HCT116 (cell line): ENCODE results near the gene NUF2. TPM values are rescaled to one million over a fixed set of nuclear protein-coding genes. Genes with fewer than 3 reads are reported as not detected.

ENCODE experiments used
- ATAC-seq: fragments of 200-7000 bp; cut with Tn5 transposase; 2 replicates; pipeline ENCODE4 v1.9.1; 2020; ENCODE audit warnings: mild to moderate bottlenecking, moderate library complexity
- BruUV-seq: library from RNA; stranded (reverse); fragments of 400-500 nt; replicated peaks from 2 replicates; lab custom pipeline; 2021; lab: Mats Ljungman, UMichigan
- CTCF ChIA-PET: fragments of 300-600 bp; sonication (Branson Sonifier 250); formaldehyde crosslinking; loops from one replicate; lab custom pipeline; 2021; ENCODE audit warnings: antibody characterized with exemption; lab: Charles Lee
- POLR2A ChIA-PET: fragments of 300-600, 350-600 bp; sonication (Branson Sonifier 250); formaldehyde crosslinking; loops from one replicate; lab custom pipeline; 2021; ENCODE audit warnings: antibody characterized with exemption; lab: Charles Lee
- RAD21 ChIA-PET, 2 experiments: fragments of 300-600 bp; sonication (Branson Sonifier 250); formaldehyde crosslinking; loops; one replicate each; lab custom pipeline; 2023; ENCODE audit warnings: low total read pairs in 2 of 2; ENCODE audit not compliant: uncharacterized antibody in 2 of 2, unreplicated experiment in 2 of 2, low non-redundant PET in 1 of 2; lab: Charles Lee
- DNase-seq: peaks from one replicate; pipeline ENCODE4 v3.0.0-alpha.2; 2010; ENCODE audit warnings: low read depth, low spot score
- H2AFZ ChIP-seq: fragments of 200-600 bp; shearing (Covaris generic), sonication (generic); 2 replicates; pipeline ENCODE4 v1.6.1; 2017; ENCODE audit warnings: low read depth, mixed run types, mixed read lengths, antibody characterized with exemption, low read length; ENCODE audit not compliant: poor library complexity, severe bottlenecking
- H3K27ac ChIP-seq: 2 replicates; pipeline ENCODE4 v1.5.1; 2012; ENCODE audit warnings: low read depth, low read length
- H3K27me3 ChIP-seq: fragments of 200-600 bp; sonication (generic); 2 replicates; pipeline ENCODE4 v1.6.1; 2016; ENCODE audit warnings: mixed run types, low read length, mixed read lengths; ENCODE audit not compliant: insufficient read depth
- H3K36me3 ChIP-seq, 2 experiments: fragments of 200-500 bp in 1 of 2; fragments of 200-600 bp in 1 of 2; sonication (Bioruptor generic) in 1 of 2; sonication (generic) in 1 of 2; 2 replicates each; pipeline versions ENCODE4 v1.5.1 to v1.6.1; 2014 to 2016; ENCODE audit warnings: low read length in 2 of 2, inconsistent platforms in 1 of 2, mixed read lengths in 1 of 2, mixed run types in 1 of 2; ENCODE audit not compliant: insufficient read depth in 2 of 2, control insufficient read depth in 1 of 2
- H3K4me1 ChIP-seq, 2 experiments: fragments of 200-600 bp in 1 of 2; sonication (generic) in 1 of 2; 2 replicates each; pipeline versions ENCODE4 v1.5.1 to v1.6.1; 2012 to 2017; ENCODE audit warnings: low read length in 2 of 2, inconsistent platforms in 1 of 2, mild to moderate bottlenecking in 1 of 2, mixed read lengths in 1 of 2, mixed run types in 1 of 2, moderate library complexity in 1 of 2; ENCODE audit not compliant: insufficient read depth in 2 of 2, control insufficient read depth in 1 of 2
- H3K4me2 ChIP-seq: fragments of 200-600 bp; sonication (generic); 2 replicates; pipeline ENCODE4 v1.6.1; 2017; ENCODE audit warnings: mixed run types, low read length, mixed read lengths
- H3K4me3 ChIP-seq, 2 experiments: fragments of 200-600 bp in 1 of 2; sonication (generic) in 1 of 2; replicated peaks in 1 of 2; 2 replicates each; pipeline ENCODE4 v1.5.1; 2011 to 2016; ENCODE audit warnings: low read length in 2 of 2, control low read depth in 1 of 2, low read depth in 1 of 2, mild to moderate bottlenecking in 1 of 2, mixed read lengths in 1 of 2, mixed run types in 1 of 2
- H3K79me2 ChIP-seq: fragments of 200-600 bp; sonication (generic); 2 replicates; pipeline ENCODE4 v1.6.1; 2017; ENCODE audit warnings: mild to moderate bottlenecking, mixed run types, low read length, moderate library complexity, mixed read lengths; ENCODE audit not compliant: insufficient read depth
- H3K9ac ChIP-seq: fragments of 200-600 bp; sonication (generic); 2 replicates; pipeline ENCODE4 v1.6.1; 2016; ENCODE audit warnings: low read length, mixed read lengths
- H3K9me2 ChIP-seq: fragments of 200-600 bp; sonication (generic), shearing (Covaris generic); 2 replicates; pipeline ENCODE4 v1.6.1; 2017; ENCODE audit warnings: mixed run types, mild to moderate bottlenecking, moderate library complexity; ENCODE audit not compliant: insufficient read depth
- H3K9me3 ChIP-seq, 2 experiments: fragments of 200-500 bp in 1 of 2; fragments of 200-600 bp in 1 of 2; sonication (Bioruptor generic) in 1 of 2; sonication (generic) in 1 of 2; 2 replicates each; pipeline ENCODE4 v1.6.1; 2014 to 2017; ENCODE audit warnings: low read length in 2 of 2, mixed read lengths in 2 of 2, inconsistent platforms in 1 of 2, low read depth in 1 of 2, mild to moderate bottlenecking in 1 of 2, mixed run types in 1 of 2, moderate library complexity in 1 of 2; ENCODE audit not compliant: control insufficient read depth in 1 of 2, insufficient read depth in 1 of 2
- H4K20me1 ChIP-seq: fragments of 200-600 bp; sonication (generic), shearing (Covaris generic); 2 replicates; pipeline ENCODE4 v1.6.1; 2017; ENCODE audit warnings: mixed run types, mild to moderate bottlenecking, moderate library complexity; ENCODE audit not compliant: insufficient read depth
- CBX3 ChIP-seq: IDR thresholded peaks from 2 replicates; pipeline ENCODE4 v1.6.1; 2012; ENCODE audit warnings: low read depth
- CEBPB ChIP-seq: IDR thresholded peaks from 2 replicates; pipeline ENCODE4 v1.6.1; 2012; ENCODE audit warnings: low read depth
- EGR1 ChIP-seq: IDR thresholded peaks from 2 replicates; pipeline ENCODE4 v1.6.1; 2012; ENCODE audit warnings: low read depth
- ELF1 ChIP-seq: IDR thresholded peaks from 2 replicates; pipeline ENCODE4 v1.6.1; 2012; ENCODE audit warnings: low read depth, borderline replicate concordance
- FOSL1 ChIP-seq: IDR thresholded peaks from 2 replicates; pipeline ENCODE4 v1.6.1; 2012; ENCODE audit warnings: low read depth
- POLR2A ChIP-seq: IDR thresholded peaks from 2 replicates; pipeline ENCODE4 v1.7.0; 2011; ENCODE audit warnings: borderline replicate concordance; ENCODE audit not compliant: insufficient read depth, insufficient read length; ENCODE audit errors: extremely low read depth
- POLR2AphosphoS5 ChIP-seq: IDR thresholded peaks from 2 replicates; pipeline ENCODE4 v1.6.1; 2011; ENCODE audit warnings: mild to moderate bottlenecking, low read depth, low read length, moderate library complexity
- RAD21 ChIP-seq: IDR thresholded peaks from 2 replicates; pipeline ENCODE4 v1.6.1; 2012; ENCODE audit warnings: low read depth, mild to moderate bottlenecking
- SIN3A ChIP-seq: IDR thresholded peaks from 2 replicates; pipeline ENCODE4 v1.6.1; 2012; ENCODE audit warnings: low read depth
- SRF ChIP-seq: IDR thresholded peaks from 2 replicates; pipeline ENCODE4 v1.6.1; 2012; ENCODE audit warnings: low read depth
- TCF7L2 ChIP-seq: IDR thresholded peaks from 2 replicates; pipeline ENCODE4 v1.7.0; 2011; ENCODE audit warnings: borderline replicate concordance, inconsistent platforms; ENCODE audit not compliant: insufficient read depth, insufficient read length; ENCODE audit errors: extremely low read depth
- YY1 ChIP-seq: IDR thresholded peaks from 2 replicates; pipeline ENCODE4 v1.6.1; 2011; ENCODE audit warnings: low read length, low read depth, moderate library complexity, mild to moderate bottlenecking; ENCODE audit not compliant: insufficient replicate concordance; ENCODE audit errors: extremely low read depth
- ZFX ChIP-seq: fragments of 450-650 bp; IDR thresholded peaks from 2 replicates; pipeline ENCODE4 v1.6.1; 2017
- ZNF274 ChIP-seq: fragments of 200-500 bp; sonication (Bioruptor generic); IDR thresholded peaks from 2 replicates; pipeline ENCODE4 v1.6.1; 2014; ENCODE audit warnings: mild to moderate bottlenecking, low read depth, low read length, inconsistent platforms
- intact Hi-C: fragments of 100-400 bp; cut with micrococcal nuclease; formaldehyde crosslinking; loops from 2 replicates; pipeline ENCODE4 v1.10.0; 2022
- total RNA-seq: library from RNA; stranded (reverse); gene quantifications from one replicate; pipeline ENCODE4 v1.2.1, GENCODE V29; 2021; ENCODE audit not compliant: unreplicated experiment
- TF ChIP-seq, protein P1 (sequence below): IDR thresholded peaks from 2 replicates; pipeline ENCODE4 v1.6.1; 2012; ENCODE audit warnings: low read depth
- TF ChIP-seq, protein P2 (sequence below), 3 experiments: fragments of 200-600 bp in 1 of 3; sonication (generic) in 1 of 3; IDR thresholded peaks in 2 of 3; conservative IDR thresholded peaks in 1 of 3; 2 replicates each; pipeline ENCODE4 v1.5.1; 2012 to 2017; ENCODE audit warnings: low read depth in 2 of 3, low read length in 2 of 3, antibody characterized with exemption in 1 of 3, borderline replicate concordance in 1 of 3, control low read depth in 1 of 3, mild to moderate bottlenecking in 1 of 3, mixed read lengths in 1 of 3, mixed run types in 1 of 3, moderate library complexity in 1 of 3; ENCODE audit not compliant: insufficient read depth in 1 of 3
- TF ChIP-seq, protein P3 (sequence below): IDR thresholded peaks from 2 replicates; pipeline ENCODE4 v1.6.1; 2012
- TF ChIP-seq, protein P4 (sequence below): IDR thresholded peaks from 2 replicates; pipeline ENCODE4 v1.6.1; 2012

Gene NUF2
- total RNA-seq, 1 experiment from 2014 or later = 37.6 TPM

DNA sequence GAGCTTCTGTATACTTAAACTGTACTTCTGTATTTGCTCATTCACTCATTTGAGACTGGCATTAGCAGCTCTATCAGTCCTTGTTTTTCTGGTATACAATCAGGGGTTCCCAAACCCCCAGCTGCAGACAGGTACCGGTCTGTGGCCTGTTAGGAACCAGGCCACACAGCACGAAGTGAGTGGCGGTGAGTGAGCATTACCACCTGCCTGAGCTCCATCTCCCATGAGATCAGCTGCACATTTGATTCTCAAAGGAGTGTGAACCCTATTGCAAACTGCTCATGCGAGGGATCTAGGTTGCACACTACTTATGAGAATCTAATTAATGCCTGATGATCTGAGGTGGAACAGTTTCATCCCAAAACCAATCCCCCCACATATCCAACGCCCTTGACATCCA is 18.2 kb upstream of the NUF2 start:
- ChIA-PET POLR2A (no interaction called here), CTCF (interaction anchor here (1.5 kb wide), 1 partner anchor 12 kb away, joined by 5 read pairs; no protein-coding TSS in a partner anchor)

DNA sequence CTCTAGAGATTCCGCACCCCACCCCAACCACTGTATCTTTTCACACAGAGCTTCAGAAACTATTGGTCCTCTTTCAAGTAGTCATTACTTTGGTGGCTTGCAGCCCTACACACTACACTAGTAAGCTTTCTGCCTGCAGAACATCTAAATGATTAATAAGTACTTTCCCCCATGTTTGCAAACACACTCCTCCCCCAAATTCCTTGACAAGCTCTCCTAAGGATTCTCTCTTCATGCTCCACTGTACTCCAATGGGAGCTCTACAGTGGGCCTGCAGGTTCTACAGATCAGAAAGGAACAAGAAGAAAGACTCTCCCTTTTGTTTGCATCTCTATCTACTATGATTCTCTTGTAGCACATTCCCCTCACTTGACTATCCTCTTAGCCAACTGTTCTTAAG is 16.3 kb upstream of the NUF2 start:
- ATAC-seq (no peak), DNase-seq (no peak)
- no peaks in the 10 kb centered on the region for H4K20me1 ChIP-seq
- no peaks in the 10 kb centered on the region for H3K4me1 ChIP-seq
- H3K9me3 ChIP-seq = no peaks in the 10 kb centered on the region
- POLR2A ChIA-PET = no interaction called here
- H3K27me3 ChIP-seq = no peaks in the 10 kb centered on the region
- no peak overlapping the region for H3K4me2 ChIP-seq
- intact Hi-C loops = no loop called here
- H3K9ac ChIP-seq = no peak overlapping the region
- H3K79me2 ChIP-seq = no peaks in the 10 kb centered on the region
- no peak overlapping the region for H3K4me3 ChIP-seq
- no peaks in the 10 kb centered on the region for H3K36me3 ChIP-seq
- no TSS peak for BruUV-seq
- CTCF ChIA-PET = no interaction called here
- no peak overlapping the region for H3K27ac ChIP-seq
- H2AFZ ChIP-seq = no peak overlapping the region
- H3K9me2 ChIP-seq = no peaks in the 10 kb centered on the region
- RAD21 ChIA-PET = no interaction called here
- TF ChIP-seq, protein P1, sequence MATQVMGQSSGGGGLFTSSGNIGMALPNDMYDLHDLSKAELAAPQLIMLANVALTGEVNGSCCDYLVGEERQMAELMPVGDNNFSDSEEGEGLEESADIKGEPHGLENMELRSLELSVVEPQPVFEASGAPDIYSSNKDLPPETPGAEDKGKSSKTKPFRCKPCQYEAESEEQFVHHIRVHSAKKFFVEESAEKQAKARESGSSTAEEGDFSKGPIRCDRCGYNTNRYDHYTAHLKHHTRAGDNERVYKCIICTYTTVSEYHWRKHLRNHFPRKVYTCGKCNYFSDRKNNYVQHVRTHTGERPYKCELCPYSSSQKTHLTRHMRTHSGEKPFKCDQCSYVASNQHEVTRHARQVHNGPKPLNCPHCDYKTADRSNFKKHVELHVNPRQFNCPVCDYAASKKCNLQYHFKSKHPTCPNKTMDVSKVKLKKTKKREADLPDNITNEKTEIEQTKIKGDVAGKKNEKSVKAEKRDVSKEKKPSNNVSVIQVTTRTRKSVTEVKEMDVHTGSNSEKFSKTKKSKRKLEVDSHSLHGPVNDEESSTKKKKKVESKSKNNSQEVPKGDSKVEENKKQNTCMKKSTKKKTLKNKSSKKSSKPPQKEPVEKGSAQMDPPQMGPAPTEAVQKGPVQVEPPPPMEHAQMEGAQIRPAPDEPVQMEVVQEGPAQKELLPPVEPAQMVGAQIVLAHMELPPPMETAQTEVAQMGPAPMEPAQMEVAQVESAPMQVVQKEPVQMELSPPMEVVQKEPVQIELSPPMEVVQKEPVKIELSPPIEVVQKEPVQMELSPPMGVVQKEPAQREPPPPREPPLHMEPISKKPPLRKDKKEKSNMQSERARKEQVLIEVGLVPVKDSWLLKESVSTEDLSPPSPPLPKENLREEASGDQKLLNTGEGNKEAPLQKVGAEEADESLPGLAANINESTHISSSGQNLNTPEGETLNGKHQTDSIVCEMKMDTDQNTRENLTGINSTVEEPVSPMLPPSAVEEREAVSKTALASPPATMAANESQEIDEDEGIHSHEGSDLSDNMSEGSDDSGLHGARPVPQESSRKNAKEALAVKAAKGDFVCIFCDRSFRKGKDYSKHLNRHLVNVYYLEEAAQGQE = no peak
- no peak for TF ChIP-seq SIN3A
- no peak for TF ChIP-seq POLR2AphosphoS5
- TF ChIP-seq, protein P2, sequence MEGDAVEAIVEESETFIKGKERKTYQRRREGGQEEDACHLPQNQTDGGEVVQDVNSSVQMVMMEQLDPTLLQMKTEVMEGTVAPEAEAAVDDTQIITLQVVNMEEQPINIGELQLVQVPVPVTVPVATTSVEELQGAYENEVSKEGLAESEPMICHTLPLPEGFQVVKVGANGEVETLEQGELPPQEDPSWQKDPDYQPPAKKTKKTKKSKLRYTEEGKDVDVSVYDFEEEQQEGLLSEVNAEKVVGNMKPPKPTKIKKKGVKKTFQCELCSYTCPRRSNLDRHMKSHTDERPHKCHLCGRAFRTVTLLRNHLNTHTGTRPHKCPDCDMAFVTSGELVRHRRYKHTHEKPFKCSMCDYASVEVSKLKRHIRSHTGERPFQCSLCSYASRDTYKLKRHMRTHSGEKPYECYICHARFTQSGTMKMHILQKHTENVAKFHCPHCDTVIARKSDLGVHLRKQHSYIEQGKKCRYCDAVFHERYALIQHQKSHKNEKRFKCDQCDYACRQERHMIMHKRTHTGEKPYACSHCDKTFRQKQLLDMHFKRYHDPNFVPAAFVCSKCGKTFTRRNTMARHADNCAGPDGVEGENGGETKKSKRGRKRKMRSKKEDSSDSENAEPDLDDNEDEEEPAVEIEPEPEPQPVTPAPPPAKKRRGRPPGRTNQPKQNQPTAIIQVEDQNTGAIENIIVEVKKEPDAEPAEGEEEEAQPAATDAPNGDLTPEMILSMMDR (IDR thresholded peaks at IDR 0.05 in 2 of 3, conservative IDR thresholded peaks at IDR 0.05 in 1 of 3; ENCODE audit: borderline replicate concordance in 1 of 3, insufficient read depth in 1 of 3, low read depth in 2 of 3, low read length in 2 of 3) = no peak
- no peak for TF ChIP-seq YY1
- no peak for TF ChIP-seq POLR2A
- TF ChIP-seq RAD21 = no peak
- no peak for TF ChIP-seq ZNF274
- TF ChIP-seq FOSL1 = no peak
- TF ChIP-seq, protein P3, sequence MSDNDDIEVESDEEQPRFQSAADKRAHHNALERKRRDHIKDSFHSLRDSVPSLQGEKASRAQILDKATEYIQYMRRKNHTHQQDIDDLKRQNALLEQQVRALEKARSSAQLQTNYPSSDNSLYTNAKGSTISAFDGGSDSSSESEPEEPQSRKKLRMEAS = no peak
- no peak for TF ChIP-seq CEBPB
- TF ChIP-seq, protein P4, sequence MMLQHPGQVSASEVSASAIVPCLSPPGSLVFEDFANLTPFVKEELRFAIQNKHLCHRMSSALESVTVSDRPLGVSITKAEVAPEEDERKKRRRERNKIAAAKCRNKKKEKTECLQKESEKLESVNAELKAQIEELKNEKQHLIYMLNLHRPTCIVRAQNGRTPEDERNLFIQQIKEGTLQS = no peak
- no peak for TF ChIP-seq TCF7L2
- no peak for TF ChIP-seq ZFX
- TF ChIP-seq EGR1 = no peak
- no peak for TF ChIP-seq CBX3
- TF ChIP-seq SRF = no peak

More for the DNA sequence above, 18.2 kb upstream of the NUF2 start:
- H3K9ac ChIP-seq = no peak overlapping the region
- H2AFZ ChIP-seq = no peak overlapping the region
- H3K4me3 ChIP-seq = no peak overlapping the region
- no peaks in the 10 kb centered on the region for H3K36me3 ChIP-seq
- no peak overlapping the region for H3K27ac ChIP-seq
- ATAC-seq (no peak), DNase-seq (no peak)
- no peak overlapping the region for H3K4me2 ChIP-seq
- no peaks in the 10 kb centered on the region for H3K4me1 ChIP-seq
- no TSS peak for BruUV-seq
- H3K27me3 ChIP-seq = no peaks in the 10 kb centered on the region
- TF ChIP-seq ELF1 = no peak
- intact Hi-C loops = no loop called here
- H4K20me1 ChIP-seq = no peaks in the 10 kb centered on the region
- no peaks in the 10 kb centered on the region for H3K9me2 ChIP-seq
- no peaks in the 10 kb centered on the region for H3K79me2 ChIP-seq
- H3K9me3 ChIP-seq = no peaks in the 10 kb centered on the region
- RAD21 ChIA-PET = no interaction called here
